Activated CD4-positive, alpha-beta T cell treated with anti-CD3 and anti-CD28 coated beads for 48 hours (primary cell): ENCODE results near the gene ANKRD30BL.
A peak's percentile ranks its signal among the peaks of the same experiment; 100 is the strongest.
"Not testable (repeated sequence)": the region's sequence is repeated elsewhere in the genome, so short reads cannot be mapped to it uniquely, and the experiment has no call there.

Experiments used
- DNase-seq: peaks from one replicate; pipeline ENCODE4 v3.0.0-alpha.2; 2020

ANKRD30BL gene

GRCh38 chr2:132161161-132162124 is at the start of gene ANKRD30BL:
TSS of gene ANKRD30BL (minus strand) at chr2:132161952. CDS start at chr2:132161705, 247 bp downstream.
- not testable (repeated sequence) for DNase-seq

GRCh38 chr2:132202866-132203265 is 41.1 kb upstream of the ANKRD30BL start:
- DNase-seq = not testable (repeated sequence)

DNA sequence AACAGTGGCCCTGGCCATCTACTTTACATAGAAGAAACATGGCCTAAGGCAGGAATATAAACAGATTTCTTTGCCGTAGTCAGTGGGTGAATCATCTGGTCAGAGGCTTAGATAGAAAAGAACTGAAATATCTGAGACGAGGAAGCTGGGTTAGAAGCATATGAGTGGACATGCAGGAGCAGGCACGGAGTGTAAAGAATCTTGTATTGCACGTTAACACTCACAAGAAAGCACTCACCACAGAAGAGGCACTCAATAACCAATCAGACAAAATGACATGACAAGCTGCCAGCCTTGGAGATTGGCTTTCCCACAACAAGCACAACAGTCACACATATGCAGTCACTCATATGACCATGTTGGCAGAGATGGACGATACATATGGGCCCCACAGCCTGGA is 31.1 kb upstream of the ANKRD30BL start:
- not testable (repeated sequence) for DNase-seq

DNA sequence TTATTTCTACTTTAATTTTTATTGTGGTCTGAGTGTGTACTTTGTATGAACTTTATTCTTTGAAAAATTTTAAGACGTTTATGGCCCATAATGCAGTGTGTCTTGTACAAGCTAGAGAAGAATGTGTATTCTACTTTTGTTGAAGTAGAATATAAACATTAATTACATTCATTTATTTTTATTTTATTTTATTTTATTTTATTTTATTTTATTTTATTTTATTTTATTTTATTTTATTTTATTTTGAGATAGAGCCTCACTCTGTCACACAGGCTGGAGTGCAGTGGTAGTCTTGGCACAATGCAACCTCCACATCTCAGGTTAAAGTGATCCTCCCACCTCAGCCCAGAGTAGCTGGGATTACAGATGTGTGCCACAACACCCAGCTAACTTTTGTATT is 5.3 kb upstream of the ANKRD30BL start:
- DNase-seq = not testable (repeated sequence)

GRCh38 chr2:132162125-132162660 is 441 bp upstream of the ANKRD30BL start:
- DNase-seq = not testable (repeated sequence)

GRCh38 chr2:132146774-132147173 is 15.0 kb downstream of the ANKRD30BL start:
- peak; percentile 54 for DNase-seq
